ENCODE results near the gene DNAJC17.

Gene DNAJC17

DNA sequence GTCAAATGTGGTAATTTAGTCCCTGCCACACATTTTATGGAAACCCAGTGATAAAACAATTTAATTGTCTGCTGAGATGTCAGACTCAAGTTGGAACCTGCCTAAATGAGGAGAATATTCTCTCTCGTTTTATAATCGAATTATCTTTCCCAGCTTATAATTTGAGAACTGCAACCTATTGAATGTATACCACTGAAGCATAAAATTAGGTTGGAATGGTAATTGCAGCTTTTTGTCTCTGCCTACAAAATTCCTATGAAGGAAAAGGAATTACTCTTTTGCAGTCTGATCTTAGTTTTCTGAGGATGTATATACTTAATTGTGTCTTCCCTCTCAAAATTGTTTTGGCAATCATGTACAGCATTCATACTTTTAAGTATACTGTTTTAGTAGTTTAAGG, 83.4 kb downstream of the DNAJC17 start:
- DNase-seq = no peak

DNA sequence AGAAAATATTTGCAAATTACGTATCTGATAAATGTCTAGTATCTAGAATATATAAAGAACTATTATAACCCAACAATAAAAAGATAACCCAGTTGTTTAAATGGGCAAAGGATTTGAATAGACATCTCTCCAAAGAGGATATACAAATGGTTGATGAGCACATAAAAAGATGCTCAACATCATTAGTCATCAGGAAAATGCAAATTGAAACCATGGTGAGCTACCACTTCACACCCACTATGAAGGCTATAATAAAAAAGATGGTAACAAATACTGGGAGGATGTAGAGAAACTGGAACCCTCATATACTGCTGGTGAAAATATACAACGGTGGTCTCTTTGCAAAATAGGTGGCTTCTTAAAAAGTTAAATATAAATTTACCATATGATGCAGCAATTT, 84.3 kb downstream of the DNAJC17 start:
- DNase-seq = no peak

DNA sequence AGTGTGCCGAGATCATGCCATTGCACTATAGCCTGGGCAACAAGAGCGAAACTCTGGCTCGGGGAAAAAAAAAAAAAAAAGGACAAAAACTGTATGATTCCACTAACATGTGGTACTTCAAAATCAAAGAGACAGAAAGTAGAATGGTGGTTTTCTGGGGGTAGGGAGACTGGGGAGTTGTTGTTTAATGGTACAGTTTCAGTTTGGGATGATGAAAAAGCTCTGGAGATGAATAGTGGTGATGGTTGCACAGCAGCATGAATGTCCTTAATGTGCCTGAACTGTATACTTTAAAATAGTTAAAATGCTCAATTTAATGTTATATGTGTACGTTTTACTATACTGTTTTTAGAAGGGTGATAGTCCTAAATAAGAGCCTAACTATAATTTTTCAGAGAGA, 84.9 kb downstream of the DNAJC17 start:
- no peak for DNase-seq

DNA sequence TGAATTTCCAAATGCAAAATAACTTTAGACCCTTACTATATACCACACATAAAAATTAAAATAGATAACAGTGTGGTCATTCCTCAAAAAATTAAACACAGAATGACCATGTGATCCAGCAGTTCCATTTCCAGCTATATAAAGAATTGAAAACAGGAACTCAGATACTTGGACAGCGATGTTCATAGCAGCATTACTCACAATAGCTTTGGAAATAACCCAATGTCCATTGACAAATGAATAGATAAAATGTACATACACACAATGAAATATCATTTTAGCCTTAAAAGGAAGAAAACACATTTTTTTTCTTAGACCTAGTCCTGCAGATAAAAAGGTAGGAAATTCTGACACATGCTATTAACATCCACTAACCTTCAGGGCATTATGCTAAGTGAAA, 85.6 kb downstream of the DNAJC17 start:
- no peak for DNase-seq

DNA sequence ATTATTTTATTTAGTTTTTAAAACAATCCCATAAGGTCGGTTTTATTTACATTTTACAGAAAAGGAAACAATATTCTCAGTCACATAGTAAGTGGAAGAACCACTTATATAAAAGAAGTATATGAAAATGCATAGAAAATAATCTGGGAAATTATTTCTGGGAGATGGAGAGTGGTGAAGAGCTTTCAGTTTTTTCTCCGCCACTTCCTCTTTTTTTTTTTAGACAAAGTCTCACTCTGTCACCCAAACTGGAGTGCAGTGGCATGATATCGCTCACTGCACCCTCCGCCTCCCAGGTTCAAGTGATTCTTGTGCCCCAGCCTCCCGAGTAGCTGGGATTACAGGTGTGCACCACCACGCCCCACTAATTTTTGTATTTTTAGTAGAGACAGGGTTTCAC, 91.1 kb downstream of the DNAJC17 start:
- no peak for DNase-seq

Data from CD4-positive, alpha-beta T cell treated with Interleukin-17A for 1 hour (primary cell).